A673 (cell line): ENCODE measurements around the gene SALL1.

Source experiments
- EZH2 ChIP-seq: fragments of 200-600 bp; sonication (generic); IDR thresholded peaks from 2 replicates; pipeline ENCODE4 v1.6.1; 2017; ENCODE audit warnings: borderline replicate concordance, low read depth, mild to moderate bottlenecking, mixed read lengths, antibody characterized with exemption, low read length; ENCODE audit not compliant: poor library complexity, severe bottlenecking
- TF ChIP-seq, protein P1 (sequence below): fragments of 300-800, 200-600 bp; sonication (generic); conservative IDR thresholded peaks from 2 replicates; pipeline ENCODE4 v1.5.1; 2017; ENCODE audit warnings: low read depth, mild to moderate bottlenecking, antibody characterized with exemption, low read length, moderate library complexity, mixed read lengths

DNA sequence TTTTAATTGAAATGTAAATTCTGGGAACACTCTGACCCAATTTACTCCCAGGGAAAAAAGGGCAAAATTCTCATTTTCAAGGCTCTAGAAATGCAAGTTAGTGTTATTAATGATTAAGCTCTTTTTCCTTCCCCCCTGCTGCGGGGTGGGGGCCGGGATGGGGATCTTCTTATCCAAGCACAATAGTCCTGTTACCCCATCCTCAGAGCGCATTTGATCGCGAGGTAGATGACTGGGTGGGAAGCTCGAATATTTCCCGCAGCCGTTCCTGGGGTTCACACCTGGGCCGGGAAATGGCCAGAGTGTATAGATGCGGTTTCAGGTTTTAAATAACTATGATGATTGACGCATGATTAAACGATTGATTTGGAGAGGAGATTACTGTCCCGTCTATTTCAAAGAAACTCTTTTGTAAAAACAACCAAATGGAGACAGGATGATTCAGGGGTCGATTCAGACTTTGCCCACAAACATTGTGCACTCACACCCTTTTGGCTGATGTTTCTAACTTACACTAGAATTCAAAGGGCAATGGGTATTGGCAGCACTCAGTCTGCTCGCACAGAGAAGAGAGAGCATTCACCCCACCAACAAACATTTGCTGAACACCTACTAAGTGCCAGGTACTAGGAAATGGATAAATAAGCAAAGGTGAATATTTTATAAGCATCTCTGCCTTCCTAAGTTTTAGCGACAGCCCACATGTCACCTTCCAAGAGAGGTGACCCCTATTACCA, 55.0 kb downstream of the SALL1 start:
- TF ChIP-seq, protein P1, sequence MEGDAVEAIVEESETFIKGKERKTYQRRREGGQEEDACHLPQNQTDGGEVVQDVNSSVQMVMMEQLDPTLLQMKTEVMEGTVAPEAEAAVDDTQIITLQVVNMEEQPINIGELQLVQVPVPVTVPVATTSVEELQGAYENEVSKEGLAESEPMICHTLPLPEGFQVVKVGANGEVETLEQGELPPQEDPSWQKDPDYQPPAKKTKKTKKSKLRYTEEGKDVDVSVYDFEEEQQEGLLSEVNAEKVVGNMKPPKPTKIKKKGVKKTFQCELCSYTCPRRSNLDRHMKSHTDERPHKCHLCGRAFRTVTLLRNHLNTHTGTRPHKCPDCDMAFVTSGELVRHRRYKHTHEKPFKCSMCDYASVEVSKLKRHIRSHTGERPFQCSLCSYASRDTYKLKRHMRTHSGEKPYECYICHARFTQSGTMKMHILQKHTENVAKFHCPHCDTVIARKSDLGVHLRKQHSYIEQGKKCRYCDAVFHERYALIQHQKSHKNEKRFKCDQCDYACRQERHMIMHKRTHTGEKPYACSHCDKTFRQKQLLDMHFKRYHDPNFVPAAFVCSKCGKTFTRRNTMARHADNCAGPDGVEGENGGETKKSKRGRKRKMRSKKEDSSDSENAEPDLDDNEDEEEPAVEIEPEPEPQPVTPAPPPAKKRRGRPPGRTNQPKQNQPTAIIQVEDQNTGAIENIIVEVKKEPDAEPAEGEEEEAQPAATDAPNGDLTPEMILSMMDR, result no peak
- no peak for TF ChIP-seq EZH2
